HG03196 (cell line): Measurements from ENCODE around the gene BCL6.
"Not testable (repeated sequence)": the region's sequence is repeated elsewhere in the genome, so short reads cannot be mapped to it uniquely, and the experiment has no call there.

Experiments used
- ATAC-seq: cut with Tn5 transposase; IDR thresholded peaks from one replicate; pipeline ENCODE4 v1.9.1; 2021; ENCODE audit not compliant: unreplicated experiment

BCL6 gene

GRCh38 chr3:187717572-187717971, 27.7 kb downstream of the BCL6 start:
- ATAC-seq, result no peak

GRCh38 chr3:187714404-187714979, 30.8 kb downstream of the BCL6 start:
- peak; percentile 84 for ATAC-seq

- no peak for ATAC-seq
These were observed 31.8 kb downstream of the BCL6 start for GRCh38 chr3:187713504-187713903.

- ATAC-seq, result no peak
These were observed 36.1 kb downstream of the BCL6 start for GRCh38 chr3:187709155-187709554.

DNA sequence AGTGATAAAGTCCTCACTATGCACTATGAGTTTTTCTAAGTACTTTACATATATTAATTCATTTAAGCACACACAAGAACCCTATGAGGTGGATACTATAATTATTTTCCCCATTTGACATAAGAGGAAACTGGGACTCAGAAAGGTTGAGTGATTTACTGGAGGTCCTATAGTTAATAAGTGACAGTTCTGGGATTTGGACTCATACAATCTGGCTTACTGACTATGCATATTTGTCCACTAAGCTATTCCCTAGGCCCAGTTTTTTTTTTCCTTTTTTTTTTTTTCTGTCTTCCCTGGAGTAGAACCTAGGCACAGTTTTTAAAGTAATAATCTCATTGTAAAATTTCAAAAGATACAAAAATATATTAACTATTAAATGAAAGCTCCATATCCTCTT, 36.6 kb downstream of the BCL6 start:
- ATAC-seq, result no peak

DNA sequence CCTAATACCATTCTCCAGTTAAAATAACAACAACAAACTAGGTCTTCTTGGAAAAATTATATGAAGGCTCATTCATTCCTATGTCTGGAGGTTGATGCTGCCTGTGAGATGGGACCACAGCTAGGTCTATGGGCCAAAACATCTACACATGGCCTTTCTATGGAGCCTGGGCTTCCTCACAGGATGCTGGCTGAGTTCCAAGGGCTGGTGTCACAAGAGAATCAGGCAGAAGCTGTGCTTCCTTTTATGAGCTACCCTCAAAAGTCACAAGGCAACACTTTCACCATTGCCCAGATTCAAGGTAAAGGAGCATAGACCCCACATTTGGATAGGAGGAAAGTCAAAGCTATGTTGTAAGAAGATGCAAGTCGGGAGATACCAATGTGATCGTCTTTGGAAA, 38.3 kb downstream of the BCL6 start:
- ATAC-seq, result no peak

- no peak for ATAC-seq
These were observed 40.1 kb downstream of the BCL6 start for GRCh38 chr3:187705164-187705563.

DNA sequence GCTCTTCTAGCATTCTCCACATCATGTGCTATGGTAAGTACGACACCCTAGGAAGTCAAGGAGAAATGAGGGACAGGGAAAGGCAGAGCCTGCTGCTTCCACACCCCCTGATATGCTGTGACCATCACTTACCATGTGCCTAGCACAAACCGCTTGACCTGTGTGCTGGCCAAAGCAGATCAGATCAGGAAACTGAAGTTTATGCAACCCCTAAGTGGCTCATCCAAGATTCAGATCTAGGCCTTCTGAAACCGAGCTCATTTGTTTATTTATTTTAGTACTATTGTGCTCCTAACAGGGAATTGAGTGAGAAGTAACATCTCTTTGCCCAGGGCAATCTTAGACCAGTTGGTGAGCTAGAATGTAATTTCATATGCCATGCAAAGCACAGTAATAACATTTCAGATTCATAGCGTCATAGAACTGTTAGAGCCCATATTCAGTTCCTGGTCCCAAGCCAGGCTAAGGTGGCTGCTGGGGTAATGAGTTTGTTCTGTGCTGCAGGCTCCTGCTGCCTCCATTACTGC, 42.7 kb downstream of the BCL6 start, which contains the start of gene RTP2:
Gene RTP2 (minus strand): TSS at position 51 of the 527 bp plus-strand sequence. CDS start 429 bp downstream, outside the sequence.
- no peak for ATAC-seq

DNA sequence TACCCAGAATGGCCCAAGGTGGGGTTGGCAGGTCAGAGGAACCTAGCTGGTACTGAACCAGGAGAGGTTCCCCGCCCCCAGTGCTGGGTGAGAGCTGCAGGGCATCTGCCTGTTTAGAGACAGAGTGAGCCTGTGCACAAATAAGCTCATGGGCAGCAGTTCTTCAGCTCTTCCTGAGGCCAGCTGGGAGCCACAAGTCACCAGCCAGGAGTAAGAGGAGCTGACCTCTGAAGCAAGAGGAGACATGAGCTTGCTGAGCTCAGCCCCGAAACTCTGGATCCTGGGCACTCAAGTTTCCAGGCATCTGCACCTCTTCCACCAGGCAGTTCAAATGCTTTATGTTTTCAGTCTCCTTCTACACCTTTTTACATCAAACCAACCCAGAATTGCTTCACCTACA, 45.0 kb downstream of the BCL6 start:
- no peak for ATAC-seq

GRCh38 chr3:187698499-187699399, 46.5 kb downstream of the BCL6 start:
- no peak for ATAC-seq

GRCh38 chr3:187696021-187696420, 49.2 kb downstream of the BCL6 start:
- no peak for ATAC-seq

- ATAC-seq, result no peak
These were observed 49.8 kb downstream of the BCL6 start for GRCh38 chr3:187695449-187695848.

GRCh38 chr3:187694801-187695200, 50.5 kb downstream of the BCL6 start:
- no peak for ATAC-seq

GRCh38 chr3:187693431-187693830, 51.8 kb downstream of the BCL6 start:
- ATAC-seq, result no peak

GRCh38 chr3:187689984-187690383, 55.3 kb downstream of the BCL6 start:
- no peak for ATAC-seq

GRCh38 chr3:187686621-187687273, 58.5 kb downstream of the BCL6 start:
- no peak for ATAC-seq

- ATAC-seq, result no peak
These were observed 59.3 kb downstream of the BCL6 start for GRCh38 chr3:187685948-187686347.

DNA sequence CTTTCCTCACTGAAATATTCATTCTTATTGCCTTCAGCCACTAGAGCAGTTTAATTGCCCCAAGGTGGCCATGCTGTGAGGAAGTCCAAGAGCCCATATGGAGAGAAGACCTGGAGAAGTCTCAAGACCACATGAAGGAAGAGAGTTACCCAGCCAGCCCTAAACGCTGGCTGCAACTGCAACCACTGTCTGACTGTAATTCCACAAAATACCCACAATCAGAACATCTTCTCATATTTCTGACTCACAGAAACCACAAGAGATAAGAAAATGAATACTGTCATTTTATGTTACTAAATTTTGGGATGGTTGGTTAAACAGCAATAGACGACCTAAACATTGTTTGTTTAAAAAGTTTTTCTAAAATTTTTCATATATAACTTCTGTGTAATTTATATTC, 60.4 kb downstream of the BCL6 start:
- ATAC-seq, result no peak

DNA sequence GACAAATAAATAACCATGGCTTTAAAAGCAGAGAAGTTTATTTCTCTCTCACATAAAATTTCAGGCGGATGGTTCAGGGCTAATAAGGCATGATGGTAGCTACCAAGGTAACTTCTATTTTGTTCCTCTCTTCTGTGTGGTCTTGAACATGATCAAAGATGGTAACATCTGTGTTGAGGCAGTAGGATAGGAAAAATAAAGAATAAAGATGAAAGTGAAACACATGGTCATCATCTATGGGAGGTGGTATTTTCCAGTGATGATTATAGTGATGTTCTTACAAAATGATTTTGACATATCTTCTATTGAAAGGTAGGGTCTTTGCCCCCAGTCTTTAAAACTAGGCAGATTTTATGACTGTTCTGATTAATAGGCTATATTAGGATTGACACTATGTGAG, 60.8 kb downstream of the BCL6 start:
- no peak for ATAC-seq

GRCh38 chr3:187681756-187682155, 63.5 kb downstream of the BCL6 start:
- ATAC-seq, result not testable (repeated sequence)

DNA sequence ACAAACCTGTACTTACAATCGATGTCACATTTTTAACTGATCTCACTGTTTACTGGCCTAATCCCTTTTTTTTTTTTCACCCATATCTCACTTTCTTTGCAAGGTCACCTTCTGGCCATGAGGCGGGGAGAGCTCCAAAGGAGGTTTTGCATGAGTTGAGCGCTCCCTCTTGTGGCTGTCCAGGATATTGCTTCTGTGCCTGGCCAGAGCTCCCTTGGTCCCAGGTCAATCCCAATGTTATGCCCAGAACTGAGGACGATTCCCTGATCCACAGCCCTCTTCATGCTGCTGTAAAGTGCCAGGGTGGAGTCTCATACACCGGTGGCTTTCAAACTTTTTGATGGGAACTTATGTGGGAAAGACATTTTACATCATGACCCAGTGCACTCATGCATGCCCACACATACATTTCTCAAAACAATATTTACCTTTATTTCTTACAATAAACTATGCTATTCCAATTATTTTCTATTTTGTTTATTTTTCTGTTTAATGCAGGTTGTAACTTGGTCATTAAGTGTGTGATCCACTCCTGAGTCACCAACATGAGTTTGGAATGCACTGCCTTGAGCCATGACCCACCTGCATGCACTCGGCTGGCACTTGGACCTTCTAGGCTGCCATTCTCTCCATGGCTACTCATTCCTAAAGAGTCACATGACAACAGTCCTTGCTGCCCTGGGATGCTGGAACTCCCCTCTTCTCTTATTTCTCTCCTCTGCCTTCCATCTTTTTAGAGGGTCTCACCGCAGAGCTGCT, 65.5 kb downstream of the BCL6 start:
- no peak for ATAC-seq
